Esophagus muscularis mucosa (tissue), 4 donors: ENCODE results near the gene FKTN.

ENCODE experiments used
- EP300 ChIP-seq: sonication (generic); formaldehyde crosslinking; IDR thresholded peaks from one replicate; pipeline ENCODE4 v1.6.1; 2017; ENCODE audit warnings: antibody characterized with exemption
- POLR2A ChIP-seq: fragments of 450-650 bp; IDR thresholded peaks from one replicate; pipeline ENCODE4 v1.6.1; 2017; ENCODE audit warnings: antibody characterized with exemption, moderate library complexity, mild to moderate bottlenecking, low read depth
- POLR2AphosphoS5 ChIP-seq, 2 donors: sonication (generic); formaldehyde crosslinking; IDR thresholded peaks; one replicate each; pipeline ENCODE4 v1.6.1; 2017; ENCODE audit warnings: antibody characterized with exemption in 2 of 2
- TF ChIP-seq, protein P1 (sequence below), 3 experiments: fragments of 200-600 bp in 2 of 3; fragments of 450-650 bp in 1 of 3; sonication (generic) in 2 of 3; IDR thresholded peaks; one replicate each; pipeline ENCODE4 v1.5.1; 2017 to 2019; ENCODE audit warnings: antibody characterized with exemption in 3 of 3, mild to moderate bottlenecking in 2 of 3, moderate library complexity in 1 of 3

DNA sequence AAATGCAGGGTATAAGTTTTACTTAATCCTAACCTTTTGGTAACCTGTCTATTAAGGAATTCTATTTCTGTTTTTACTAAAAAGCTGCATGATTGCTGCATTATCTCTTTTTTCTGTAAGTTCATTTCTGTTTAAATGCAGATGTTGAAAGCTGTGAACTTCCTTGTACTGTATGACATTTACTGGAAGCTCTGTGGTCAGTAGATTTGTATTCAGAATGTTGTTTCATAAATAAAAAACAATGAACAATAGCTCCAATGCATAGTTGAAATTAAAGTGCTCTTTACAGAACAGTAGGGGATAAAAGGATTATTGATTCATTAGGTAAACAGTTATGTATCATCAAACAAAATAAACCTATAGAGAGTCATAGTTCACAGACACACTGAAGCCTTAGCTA is 46.5 kb upstream of the FKTN start:
- TF ChIP-seq POLR2A: no peak
- TF ChIP-seq, protein P1, sequence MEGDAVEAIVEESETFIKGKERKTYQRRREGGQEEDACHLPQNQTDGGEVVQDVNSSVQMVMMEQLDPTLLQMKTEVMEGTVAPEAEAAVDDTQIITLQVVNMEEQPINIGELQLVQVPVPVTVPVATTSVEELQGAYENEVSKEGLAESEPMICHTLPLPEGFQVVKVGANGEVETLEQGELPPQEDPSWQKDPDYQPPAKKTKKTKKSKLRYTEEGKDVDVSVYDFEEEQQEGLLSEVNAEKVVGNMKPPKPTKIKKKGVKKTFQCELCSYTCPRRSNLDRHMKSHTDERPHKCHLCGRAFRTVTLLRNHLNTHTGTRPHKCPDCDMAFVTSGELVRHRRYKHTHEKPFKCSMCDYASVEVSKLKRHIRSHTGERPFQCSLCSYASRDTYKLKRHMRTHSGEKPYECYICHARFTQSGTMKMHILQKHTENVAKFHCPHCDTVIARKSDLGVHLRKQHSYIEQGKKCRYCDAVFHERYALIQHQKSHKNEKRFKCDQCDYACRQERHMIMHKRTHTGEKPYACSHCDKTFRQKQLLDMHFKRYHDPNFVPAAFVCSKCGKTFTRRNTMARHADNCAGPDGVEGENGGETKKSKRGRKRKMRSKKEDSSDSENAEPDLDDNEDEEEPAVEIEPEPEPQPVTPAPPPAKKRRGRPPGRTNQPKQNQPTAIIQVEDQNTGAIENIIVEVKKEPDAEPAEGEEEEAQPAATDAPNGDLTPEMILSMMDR (IDR thresholded peaks at IDR 0.05): no peak
- no peak for TF ChIP-seq POLR2AphosphoS5 (IDR thresholded peaks at IDR 0.05)
- no peak for TF ChIP-seq EP300
